GM12878 (cell line): ENCODE measurements around the gene ANKFY1. TPM values are rescaled to one million over a fixed set of nuclear protein-coding genes. Genes with fewer than 3 reads are reported as not detected.

ENCODE experiments used
- ATAC-seq: fragments of 200-7000 bp; cut with Tn5 transposase; 3 replicates; pipeline ENCODE4 v1.9.1; 2020; ENCODE audit warnings: mild to moderate bottlenecking, moderate library complexity
- BruUV-seq: library from RNA; stranded (reverse); fragments of 400-500 nt; replicated peaks from 2 replicates; lab custom pipeline; 2021; lab: Mats Ljungman, UMichigan
- CTCF ChIA-PET: fragments of 300-600 bp; sonication (Branson Sonifier 250); formaldehyde crosslinking; extraction: SDS; loops from one replicate; lab custom pipeline; 2021; ENCODE audit warnings: inconsistent platforms; lab: Yijun Ruan, JAX
- POLR2A ChIA-PET: fragments of 350-600 bp; formaldehyde crosslinking; extraction: SDS; loops from one replicate; lab custom pipeline; 2021; ENCODE audit warnings: inconsistent platforms; lab: Charles Lee
- RAD21 ChIA-PET: fragments of 300-600 bp; sonication (Branson Sonifier 250); formaldehyde crosslinking; loops from one replicate; lab custom pipeline; 2023; ENCODE audit warnings: antibody characterized with exemption; ENCODE audit not compliant: unreplicated experiment; lab: Charles Lee
- SMC1A ChIA-PET: fragments of 300-600 bp; sonication (Branson Sonifier 250); formaldehyde crosslinking; loops from one replicate; lab custom pipeline; 2023; ENCODE audit not compliant: unreplicated experiment, uncharacterized antibody; lab: Charles Lee
- DNase-seq: peaks from one replicate; pipeline ENCODE4 v3.0.0-alpha.2; 2011; ENCODE audit warnings: low read depth, low spot score
- FAIRE-seq: peaks from 3 replicates; lab custom pipeline; 2011; peaks lifted over from hg19 to GRCh38; lab: Jason Lieb, UNC
- H2AFZ ChIP-seq: 2 replicates; pipeline ENCODE4 v1.6.0; 2011; ENCODE audit warnings: low read depth, low read length, control low read depth; ENCODE audit not compliant: control insufficient read depth
- H3K27ac ChIP-seq: 2 replicates; pipeline ENCODE4 v1.5.1; 2011; ENCODE audit warnings: control low read depth; ENCODE audit not compliant: control insufficient read depth, insufficient read depth
- H3K27me3 ChIP-seq, 2 experiments: replicated peaks in 1 of 2; 2 replicates each; pipeline versions ENCODE4 v1.6.0 to v1.6.1; 2011; ENCODE audit warnings: low read length in 1 of 2; ENCODE audit not compliant: control insufficient read depth in 2 of 2, insufficient read depth in 2 of 2
- H3K36me3 ChIP-seq, 2 experiments: 2 replicates each; pipeline ENCODE4 v1.5.1; 2011; ENCODE audit warnings: low read length in 1 of 2; ENCODE audit not compliant: control insufficient read depth in 2 of 2, insufficient read depth in 2 of 2
- H3K4me1 ChIP-seq: 2 replicates; pipeline ENCODE4 v1.6.1; 2011; ENCODE audit warnings: mild to moderate bottlenecking, low read length, moderate library complexity, mixed read lengths; ENCODE audit not compliant: control insufficient read depth, insufficient read depth
- H3K4me2 ChIP-seq: 2 replicates; pipeline ENCODE4 v1.6.0; 2011; ENCODE audit warnings: control low read depth; ENCODE audit not compliant: control insufficient read depth, insufficient read depth
- H3K4me3 ChIP-seq: fragments of 200-600 bp; sonication (generic); 2 replicates; pipeline ENCODE4 v1.5.1; 2016
- H3K79me2 ChIP-seq: 2 replicates; pipeline ENCODE4 v1.6.0; 2011; ENCODE audit warnings: low read length; ENCODE audit not compliant: control insufficient read depth, insufficient read depth
- H3K9ac ChIP-seq: 2 replicates; pipeline ENCODE4 v1.8.0; 2011; ENCODE audit warnings: low read length, control low read depth, mixed read lengths; ENCODE audit not compliant: control insufficient read depth, insufficient read depth
- H3K9me3 ChIP-seq: replicated peaks from 3 replicates; pipeline ENCODE4 v1.5.1; 2011; ENCODE audit warnings: mild to moderate bottlenecking, low read length; ENCODE audit not compliant: control insufficient read depth, insufficient read depth
- H4K20me1 ChIP-seq: 2 replicates; pipeline ENCODE4 v1.6.0; 2011; ENCODE audit not compliant: control insufficient read depth, insufficient read depth
- ASH2L ChIP-seq: fragments of 300-600, 200-600 bp; sonication (generic); IDR thresholded peaks from 2 replicates; pipeline ENCODE4 v1.6.1; 2017; ENCODE audit warnings: low read depth, mild to moderate bottlenecking, borderline replicate concordance
- CBFB ChIP-seq: IDR thresholded peaks from 2 replicates; pipeline ENCODE4 v1.6.1; 2016; ENCODE audit warnings: antibody characterized with exemption, low read depth
- CREM ChIP-seq: IDR thresholded peaks from 2 replicates; pipeline ENCODE4 v1.6.1; 2014; ENCODE audit warnings: antibody characterized with exemption, low read depth
- EGR1 ChIP-seq, 2 experiments: IDR thresholded peaks; 1 replicate in 1 of 2; 2 replicates in 1 of 2; pipeline ENCODE4 v1.6.1; 2011 to 2012; ENCODE audit warnings: low read depth in 2 of 2, low read length in 2 of 2, borderline replicate concordance in 1 of 2, mild to moderate bottlenecking in 1 of 2, moderate library complexity in 1 of 2
- EZH2 ChIP-seq: IDR thresholded peaks from 2 replicates; pipeline ENCODE4 v1.6.1; 2012; ENCODE audit warnings: low read depth, mild to moderate bottlenecking, control low read depth, inconsistent platforms, low read length, borderline replicate concordance; ENCODE audit not compliant: control insufficient read depth
- HCFC1 ChIP-seq: fragments of 150-350 bp; IDR thresholded peaks from 2 replicates; pipeline ENCODE4 v1.6.1; 2014; ENCODE audit warnings: low read length
- KLF5 ChIP-seq: fragments of 450-650 bp; IDR thresholded peaks from 2 replicates; pipeline ENCODE4 v1.6.1; 2014; ENCODE audit warnings: mild to moderate bottlenecking; ENCODE audit not compliant: partially characterized antibody
- NR2F1 ChIP-seq: fragments of 450-650 bp; conservative IDR thresholded peaks from 2 replicates; pipeline ENCODE4 v1.6.1; 2017; ENCODE audit warnings: mild to moderate bottlenecking
- RB1 ChIP-seq: fragments of 450-650 bp; formaldehyde crosslinking; IDR thresholded peaks from 2 replicates; pipeline ENCODE4 v1.6.1; 2017; ENCODE audit warnings: mild to moderate bottlenecking, borderline replicate concordance
- SIX5 ChIP-seq: IDR thresholded peaks from 2 replicates; pipeline ENCODE4 v1.6.1; 2011; ENCODE audit warnings: mild to moderate bottlenecking, low read depth, low read length, moderate library complexity; ENCODE audit not compliant: severe bottlenecking
- SMAD1 ChIP-seq: fragments of 450-650 bp; IDR thresholded peaks from 2 replicates; pipeline ENCODE4 v1.6.1; 2018; ENCODE audit warnings: mild to moderate bottlenecking, low read depth; ENCODE audit not compliant: partially characterized antibody
- ZBED1 ChIP-seq: IDR thresholded peaks from 2 replicates; pipeline ENCODE4 v1.6.1; 2016; ENCODE audit warnings: borderline replicate concordance
- ZNF384 ChIP-seq: IDR thresholded peaks from 2 replicates; pipeline ENCODE4 v1.6.1; 2012; ENCODE audit warnings: low read depth, mild to moderate bottlenecking, low read length, improper control_type of control experiment, borderline replicate concordance
- WGBS: methylation state at CpG from one replicate; pipeline ENCODE4 v1.1.6; 2016; ENCODE audit warnings: low lambda C conversion rate; ENCODE audit not compliant: insufficient replicate concordance, insufficient coverage; ENCODE audit errors: missing lambda C conversion rate; 5-methylcytosine and 5-hydroxymethylcytosine counted together
- in situ Hi-C: fragments of 300-500 bp; cut with MboI; formaldehyde crosslinking; loops from 9 replicates; pipeline ENCODE4 v1.14.3; 2018; ENCODE audit warnings: mixed read lengths
- intact Hi-C: fragments of 100-400 bp; cut with micrococcal nuclease; formaldehyde crosslinking; loops from one replicate; pipeline ENCODE4 v1.14.2; 2022; ENCODE audit not compliant: unreplicated experiment
- polyA plus RNA-seq, 11 experiments: library from polyadenylated mRNA; depleted of rRNA in 4 of 11; unstranded in 6 of 11; stranded (reverse) in 5 of 11; fragments of >200 nt; fragmentation: Nextera tagmentation in 4 of 11; fragmentation: Illumina TruSeq in 1 of 11; extraction: Ambion mirVana in 4 of 11; extraction: Trizol in 1 of 11; gene quantifications; 1 replicate in 1 of 11; 2 replicates in 10 of 11; pipeline versions ENCODE4 v1.2.1 to v1.2.3, GENCODE V29; 2011 to 2016; ENCODE audit warnings: inconsistent platforms in 2 of 11, missing spikeins in 2 of 11, low read depth in 1 of 11
- total RNA-seq, 4 experiments: library from RNA; depleted of rRNA in 3 of 4; stranded (reverse); fragments of >200 nt in 3 of 4; fragmentation: Illumina TruSeq in 1 of 4; extraction: Trizol in 1 of 4; gene quantifications; 2 replicates each; pipeline versions ENCODE4 v1.2.1 to v1.2.3, GENCODE V29; 2013 to 2021
- TF ChIP-seq, protein P1 (sequence below): fragments of 450-650 bp; IDR thresholded peaks from 2 replicates; pipeline ENCODE4 v1.6.1; 2017; ENCODE audit warnings: mild to moderate bottlenecking

ANKFY1 gene
- total and polyA plus RNA-seq, 10 of the 15 experiments (the other 5 are each of a cell fraction or from before 2014, with no cell fraction given): 3.0 to 27.7 (median 16.4) TPM

GRCh38 chr17:4262703-4263102 is 1.1 kb downstream of the ANKFY1 start:
- Histone ChIP-seq H3K36me3 (peaks cover 1 to 14% of the 10 kb centered on the region in 2 experiments; a peak in 3 of 4 replicates), H3K4me2 (peak overlapping the region; percentile 83), H4K20me1 (no peaks in the 10 kb centered on the region; the same call in 1 of the 2 replicates), H3K9ac (peak overlapping the region; percentile 84), H3K79me2 (peaks cover 53% of the 10 kb centered on the region), H2AFZ (peak overlapping the region; percentile 83), H3K4me1 (0 out of 2 replicates have a peak, but pooled peaks cover 3% of the 10 kb centered on the region), H3K27me3 (no peaks in the 10 kb centered on the region), H3K9me3 (peaks cover 11% of the 10 kb centered on the region; the same call in 2 of the 3 replicates), H3K4me3 (peak overlapping the region; percentile 94), H3K27ac (peak overlapping the region; percentile 80)
- intact Hi-C loops: no loop called here
- TF ChIP-seq EZH2 (no peak), NR2F1 (no peak)
- in situ Hi-C loops: no loop called here
- WGBS: 37% methylated on average over 8 of the region's 8 CpGs
- FAIRE-seq: peak; percentile 41
- ATAC-seq: no peak
- POLR2A ChIA-PET: interaction anchor here (1.4 to 2.0 kb wide), 3 partner anchors 11 to 119 kb away, joined by 3 to 6 read pairs (median 4); partner anchors contain the start of gene CYB5D2
- SMC1A ChIA-PET: interaction anchor here (1.0 to 5.5 kb wide), 6 partner anchors 10 to 46 kb away, joined by 3 to 38 read pairs (median 4); no protein-coding TSS in a partner anchor
- DNase-seq: no peak
- CTCF ChIA-PET: interaction anchor here (2.7 to 5.6 kb wide), 2 partner anchors 11 to 16 kb away, joined by 9 to 32 read pairs; no protein-coding TSS in a partner anchor
- TSS peak; percentile 45 for BruUV-seq
- RAD21 ChIA-PET: interaction anchor here (1.9 kb wide), 1 partner anchor 46 kb away, joined by 6 read pairs; no protein-coding TSS in a partner anchor

DNA sequence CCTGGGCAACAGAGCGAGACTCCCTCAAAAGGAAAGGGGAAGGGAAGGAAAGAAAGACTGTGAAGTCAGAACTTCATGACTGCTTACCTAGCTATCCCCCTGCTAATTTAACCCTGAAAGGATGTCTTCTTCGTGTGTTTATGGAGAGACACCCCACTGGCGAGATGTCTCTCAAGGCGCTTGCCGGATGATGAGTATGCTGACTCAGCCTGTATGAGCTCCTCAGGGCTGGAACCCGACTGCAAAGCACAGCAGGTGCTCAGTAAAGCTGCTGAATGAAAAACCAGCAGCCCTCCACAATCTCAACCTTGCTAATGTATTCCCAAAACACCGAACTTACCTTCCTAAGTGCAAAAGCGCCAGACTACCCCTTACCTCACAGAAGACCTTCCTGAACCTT is 2.3 kb downstream of the ANKFY1 start:
- Histone ChIP-seq H3K27ac (no peak overlapping the region), H3K9ac (no peak overlapping the region), H3K4me3 (0 out of 2 replicates have a peak overlapping the region, but pooled peaks have one; percentile 94), H3K4me1 (0 out of 2 replicates have a peak, but pooled peaks cover 3% of the 10 kb centered on the region), H3K27me3 (no peaks in the 10 kb centered on the region), H3K36me3 (peaks cover 0 to 11% of the 10 kb centered on the region in 2 experiments; a peak in 3 of 4 replicates), H3K9me3 (peaks cover 11% of the 10 kb centered on the region; the same call in 2 of the 3 replicates), H3K4me2 (peak overlapping the region; percentile 83), H4K20me1 (no peaks in the 10 kb centered on the region; the same call in 1 of the 2 replicates), H3K79me2 (peaks cover 61% of the 10 kb centered on the region), H2AFZ (no peak overlapping the region)
- POLR2A ChIA-PET: interaction anchor here (0.9 to 1.0 kb wide), 2 partner anchors 10 to 12 kb away, joined by 4 to 5 read pairs; no protein-coding TSS in a partner anchor
- FAIRE-seq: no peak
- CTCF ChIA-PET: interaction anchor here (1.0 to 5.6 kb wide), 4 partner anchors 10 to 45 kb away, joined by 3 to 32 read pairs (median 9); no protein-coding TSS in a partner anchor
- SMC1A ChIA-PET: interaction anchor here (0.7 to 5.5 kb wide), 5 partner anchors 10 to 151 kb away, joined by 3 to 38 read pairs (median 4); no protein-coding TSS in a partner anchor
- intact Hi-C loops: no loop called here
- no peak for ATAC-seq
- RAD21 ChIA-PET: interaction anchor here (0.7 kb wide), 1 partner anchor 62 kb away, joined by 3 read pairs; no protein-coding TSS in a partner anchor
- 92% methylated on average over 8 of the region's 8 CpGs for WGBS
- TSS peak; percentile 5 for BruUV-seq
- no peak for DNase-seq
- in situ Hi-C loops: no loop called here
- no peak for TF ChIP-seq CREM
- no peak for TF ChIP-seq RB1
- TF ChIP-seq, protein P1, sequence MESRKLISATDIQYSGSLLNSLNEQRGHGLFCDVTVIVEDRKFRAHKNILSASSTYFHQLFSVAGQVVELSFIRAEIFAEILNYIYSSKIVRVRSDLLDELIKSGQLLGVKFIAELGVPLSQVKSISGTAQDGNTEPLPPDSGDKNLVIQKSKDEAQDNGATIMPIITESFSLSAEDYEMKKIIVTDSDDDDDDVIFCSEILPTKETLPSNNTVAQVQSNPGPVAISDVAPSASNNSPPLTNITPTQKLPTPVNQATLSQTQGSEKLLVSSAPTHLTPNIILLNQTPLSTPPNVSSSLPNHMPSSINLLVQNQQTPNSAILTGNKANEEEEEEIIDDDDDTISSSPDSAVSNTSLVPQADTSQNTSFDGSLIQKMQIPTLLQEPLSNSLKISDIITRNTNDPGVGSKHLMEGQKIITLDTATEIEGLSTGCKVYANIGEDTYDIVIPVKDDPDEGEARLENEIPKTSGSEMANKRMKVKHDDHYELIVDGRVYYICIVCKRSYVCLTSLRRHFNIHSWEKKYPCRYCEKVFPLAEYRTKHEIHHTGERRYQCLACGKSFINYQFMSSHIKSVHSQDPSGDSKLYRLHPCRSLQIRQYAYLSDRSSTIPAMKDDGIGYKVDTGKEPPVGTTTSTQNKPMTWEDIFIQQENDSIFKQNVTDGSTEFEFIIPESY: no peak
- TF ChIP-seq SIX5: no peak
- no peak for TF ChIP-seq ZBED1
- no peak for TF ChIP-seq ASH2L
- TF ChIP-seq CBFB: no peak
- no peak for TF ChIP-seq HCFC1
- TF ChIP-seq KLF5: no peak
- no peak for TF ChIP-seq ZNF384
- no peak for TF ChIP-seq EGR1 (IDR thresholded peaks at IDR 0.05; ENCODE audit: borderline replicate concordance in 1 of 2, low read depth in 2 of 2, low read length in 2 of 2)
- TF ChIP-seq SMAD1: no peak
